Astrocyte (in vitro differentiated cells and primary cell): ENCODE data around the gene DMWD. TPM values are rescaled to one million over a fixed set of nuclear protein-coding genes. Genes with fewer than 3 reads are reported as not detected.

Source experiments
- DNase-seq: peaks from one replicate; pipeline ENCODE4 v3.0.0-alpha.2; 2010; ENCODE audit warnings: low read depth
- FAIRE-seq: peaks from 2 replicates; lab custom pipeline; 2011; peaks lifted over from hg19 to GRCh38; lab: Jason Lieb, UNC
- H2AFZ ChIP-seq: 2 replicates; pipeline ENCODE4 v1.6.0; 2012; ENCODE audit warnings: low read depth, low read length, inconsistent platforms
- H3K27ac ChIP-seq: 2 replicates; pipeline ENCODE4 v1.5.1; 2011; ENCODE audit warnings: low read depth, low read length, inconsistent platforms
- H3K27me3 ChIP-seq: 2 replicates; pipeline ENCODE4 v1.6.0; 2011; ENCODE audit warnings: low read length, inconsistent platforms; ENCODE audit not compliant: insufficient read depth
- H3K36me3 ChIP-seq: 2 replicates; pipeline ENCODE4 v1.5.1; 2011; ENCODE audit warnings: low read length, inconsistent platforms; ENCODE audit not compliant: insufficient read depth
- H3K4me1 ChIP-seq: 2 replicates; pipeline ENCODE4 v1.5.1; 2011; ENCODE audit warnings: low read length, inconsistent platforms; ENCODE audit not compliant: insufficient read depth
- H3K4me2 ChIP-seq: 2 replicates; pipeline ENCODE4 v1.6.0; 2012; ENCODE audit warnings: low read length, inconsistent platforms
- H3K4me3 ChIP-seq: 2 replicates; pipeline ENCODE4 v1.5.1; 2011; ENCODE audit warnings: low read depth, mild to moderate bottlenecking, low read length, inconsistent platforms; ENCODE audit not compliant: insufficient read depth
- H3K79me2 ChIP-seq: 2 replicates; pipeline ENCODE4 v1.6.0; 2012; ENCODE audit warnings: mild to moderate bottlenecking, low read length, inconsistent platforms; ENCODE audit not compliant: insufficient read depth
- H3K9ac ChIP-seq: 2 replicates; pipeline ENCODE4 v1.6.0; 2012; ENCODE audit warnings: mild to moderate bottlenecking, low read length, inconsistent platforms
- H3K9me3 ChIP-seq: 2 replicates; pipeline ENCODE4 v1.5.1; 2012; ENCODE audit warnings: low read depth, mild to moderate bottlenecking, low read length, inconsistent platforms; ENCODE audit not compliant: insufficient read depth
- H4K20me1 ChIP-seq: 2 replicates; pipeline ENCODE4 v1.6.0; 2012; ENCODE audit warnings: low read length, inconsistent platforms; ENCODE audit not compliant: insufficient read depth
- H3K27ac Mint-ChIP-seq: one replicate; pipeline ENCODE4 v1.8.0; 2021; ENCODE audit warnings: mild to moderate bottlenecking, mixed read lengths; ENCODE audit not compliant: unreplicated experiment
- H3K27me3 Mint-ChIP-seq: one replicate; pipeline ENCODE4 v1.8.0; 2021; ENCODE audit warnings: low read depth, mixed read lengths; ENCODE audit not compliant: unreplicated experiment
- H3K36me3 Mint-ChIP-seq: one replicate; pipeline ENCODE4 v1.8.0; 2021; ENCODE audit warnings: low read depth, mixed read lengths; ENCODE audit not compliant: unreplicated experiment
- H3K4me1 Mint-ChIP-seq: one replicate; pipeline ENCODE4 v1.8.0; 2021; ENCODE audit warnings: low read depth, mixed read lengths; ENCODE audit not compliant: unreplicated experiment
- H3K4me3 Mint-ChIP-seq: one replicate; pipeline ENCODE4 v1.8.0; 2021; ENCODE audit warnings: mild to moderate bottlenecking, moderate library complexity, mixed read lengths; ENCODE audit not compliant: unreplicated experiment
- H3K9me3 Mint-ChIP-seq: one replicate; pipeline ENCODE4 v1.8.0; 2021; ENCODE audit warnings: mild to moderate bottlenecking, mixed read lengths; ENCODE audit not compliant: unreplicated experiment
- EZH2 ChIP-seq: IDR thresholded peaks from 2 replicates; pipeline ENCODE4 v1.6.1; 2012; ENCODE audit warnings: mild to moderate bottlenecking, low read length, inconsistent platforms; ENCODE audit not compliant: insufficient read depth
- total RNA-seq: library from RNA; stranded (reverse); gene quantifications from 2 replicates; pipeline ENCODE4 v1.2.1, GENCODE V29; 2021
- TF ChIP-seq, protein P1 (sequence below): IDR thresholded peaks from 2 replicates; pipeline ENCODE4 v1.5.1; 2011; ENCODE audit warnings: low read depth, mild to moderate bottlenecking, inconsistent platforms, low read length, moderate library complexity; ENCODE audit not compliant: insufficient read depth

DMWD gene
- total RNA-seq, 1 donor from 2014 or later: 69.0 TPM

DNA sequence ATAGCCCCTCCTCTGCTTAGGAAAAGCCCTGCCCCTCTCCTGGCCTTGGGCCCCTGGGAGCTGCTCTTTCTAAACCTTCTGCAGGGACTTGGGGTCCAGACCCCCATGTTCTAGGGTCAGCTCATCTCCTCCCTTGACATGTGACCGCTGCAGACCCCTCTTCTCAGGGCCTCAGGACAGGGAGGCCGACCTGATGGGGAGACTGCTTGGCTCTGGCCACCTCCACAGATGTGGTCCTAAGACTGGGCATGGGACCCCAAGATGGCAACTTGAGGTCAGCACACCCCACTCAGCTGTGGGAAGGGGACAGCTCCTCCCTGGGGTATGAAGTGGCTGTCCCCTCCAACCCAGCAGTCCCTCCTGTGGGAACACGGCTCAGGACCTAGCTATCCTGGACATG, 19.7 kb downstream of the DMWD start:
- H3K9me3 Mint-ChIP-seq: peaks cover under 1% of the 10 kb centered on the region
- peaks cover 9% of the 10 kb centered on the region for H3K4me1 Mint-ChIP-seq
- Histone ChIP-seq H3K4me3 (no peak overlapping the region), H3K4me2 (no peak overlapping the region), H3K36me3 (peaks cover 14% of the 10 kb centered on the region), H3K27me3 (no peaks in the 10 kb centered on the region), H3K9ac (no peak overlapping the region), H4K20me1 (peaks cover 38% of the 10 kb centered on the region), H3K79me2 (no peaks in the 10 kb centered on the region), H3K4me1 (peaks cover 10% of the 10 kb centered on the region), H3K9me3 (no peaks in the 10 kb centered on the region), H2AFZ (no peak overlapping the region), H3K27ac (no peak overlapping the region)
- FAIRE-seq (no peak), DNase-seq (no peak)
- H3K27me3 Mint-ChIP-seq: no peaks in the 10 kb centered on the region
- no peak overlapping the region for H3K4me3 Mint-ChIP-seq
- H3K27ac Mint-ChIP-seq: peak overlapping the region; percentile 58
- no peak for TF ChIP-seq EZH2
- H3K36me3 Mint-ChIP-seq: peaks cover 11% of the 10 kb centered on the region

DNA sequence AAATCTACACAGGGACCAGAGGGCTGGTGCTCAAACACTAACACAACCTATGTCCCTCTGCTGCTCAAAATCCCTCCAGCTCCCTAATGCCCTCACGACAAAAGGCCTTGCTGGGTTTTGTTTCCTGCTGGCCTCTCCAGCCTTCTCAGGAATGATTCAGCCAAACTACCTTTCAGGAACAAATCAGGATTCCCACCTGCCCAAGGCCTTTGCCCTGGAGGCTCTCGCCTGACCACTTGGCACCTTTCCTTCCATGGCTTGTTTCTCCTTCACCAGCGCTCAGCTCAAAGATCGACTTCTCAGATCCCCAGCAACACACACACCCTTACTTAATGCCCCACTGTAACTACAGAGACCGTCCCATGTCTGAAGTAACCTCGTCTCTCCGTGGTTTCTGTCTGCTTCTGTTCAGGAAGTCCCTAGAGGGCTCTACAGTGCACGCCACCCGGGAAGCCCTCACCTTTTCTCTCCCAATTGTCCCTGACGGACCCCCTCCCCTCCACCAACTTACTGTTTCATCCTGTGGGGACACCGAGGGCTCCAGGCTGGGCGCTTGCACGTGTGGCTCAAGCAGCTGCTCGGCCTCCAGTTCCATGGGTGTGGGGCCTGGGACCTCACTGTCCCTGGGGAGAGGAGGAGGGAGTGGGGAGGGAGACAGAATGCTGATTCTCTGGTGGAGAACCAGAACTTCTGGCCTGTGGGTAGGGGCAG, 20.4 kb downstream of the DMWD start:
- H3K27ac Mint-ChIP-seq: peak overlapping the region; percentile 7
- FAIRE-seq (no peak), DNase-seq (no peak)
- Histone ChIP-seq H3K27ac (no peak overlapping the region), H3K27me3 (no peaks in the 10 kb centered on the region), H2AFZ (no peak overlapping the region), H3K4me1 (peaks cover 11% of the 10 kb centered on the region), H3K9ac (no peak overlapping the region), H3K36me3 (peaks cover 14% of the 10 kb centered on the region), H3K79me2 (no peaks in the 10 kb centered on the region), H3K4me3 (no peak overlapping the region), H4K20me1 (peaks cover 35% of the 10 kb centered on the region), H3K4me2 (no peak overlapping the region), H3K9me3 (no peaks in the 10 kb centered on the region)
- peak overlapping the region; percentile 17 for H3K4me3 Mint-ChIP-seq
- peaks cover 9% of the 10 kb centered on the region for H3K4me1 Mint-ChIP-seq
- peaks cover 8% of the 10 kb centered on the region for H3K36me3 Mint-ChIP-seq
- no peaks in the 10 kb centered on the region for H3K9me3 Mint-ChIP-seq
- H3K27me3 Mint-ChIP-seq: no peaks in the 10 kb centered on the region
- TF ChIP-seq, protein P1, sequence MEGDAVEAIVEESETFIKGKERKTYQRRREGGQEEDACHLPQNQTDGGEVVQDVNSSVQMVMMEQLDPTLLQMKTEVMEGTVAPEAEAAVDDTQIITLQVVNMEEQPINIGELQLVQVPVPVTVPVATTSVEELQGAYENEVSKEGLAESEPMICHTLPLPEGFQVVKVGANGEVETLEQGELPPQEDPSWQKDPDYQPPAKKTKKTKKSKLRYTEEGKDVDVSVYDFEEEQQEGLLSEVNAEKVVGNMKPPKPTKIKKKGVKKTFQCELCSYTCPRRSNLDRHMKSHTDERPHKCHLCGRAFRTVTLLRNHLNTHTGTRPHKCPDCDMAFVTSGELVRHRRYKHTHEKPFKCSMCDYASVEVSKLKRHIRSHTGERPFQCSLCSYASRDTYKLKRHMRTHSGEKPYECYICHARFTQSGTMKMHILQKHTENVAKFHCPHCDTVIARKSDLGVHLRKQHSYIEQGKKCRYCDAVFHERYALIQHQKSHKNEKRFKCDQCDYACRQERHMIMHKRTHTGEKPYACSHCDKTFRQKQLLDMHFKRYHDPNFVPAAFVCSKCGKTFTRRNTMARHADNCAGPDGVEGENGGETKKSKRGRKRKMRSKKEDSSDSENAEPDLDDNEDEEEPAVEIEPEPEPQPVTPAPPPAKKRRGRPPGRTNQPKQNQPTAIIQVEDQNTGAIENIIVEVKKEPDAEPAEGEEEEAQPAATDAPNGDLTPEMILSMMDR: no peak

DNA sequence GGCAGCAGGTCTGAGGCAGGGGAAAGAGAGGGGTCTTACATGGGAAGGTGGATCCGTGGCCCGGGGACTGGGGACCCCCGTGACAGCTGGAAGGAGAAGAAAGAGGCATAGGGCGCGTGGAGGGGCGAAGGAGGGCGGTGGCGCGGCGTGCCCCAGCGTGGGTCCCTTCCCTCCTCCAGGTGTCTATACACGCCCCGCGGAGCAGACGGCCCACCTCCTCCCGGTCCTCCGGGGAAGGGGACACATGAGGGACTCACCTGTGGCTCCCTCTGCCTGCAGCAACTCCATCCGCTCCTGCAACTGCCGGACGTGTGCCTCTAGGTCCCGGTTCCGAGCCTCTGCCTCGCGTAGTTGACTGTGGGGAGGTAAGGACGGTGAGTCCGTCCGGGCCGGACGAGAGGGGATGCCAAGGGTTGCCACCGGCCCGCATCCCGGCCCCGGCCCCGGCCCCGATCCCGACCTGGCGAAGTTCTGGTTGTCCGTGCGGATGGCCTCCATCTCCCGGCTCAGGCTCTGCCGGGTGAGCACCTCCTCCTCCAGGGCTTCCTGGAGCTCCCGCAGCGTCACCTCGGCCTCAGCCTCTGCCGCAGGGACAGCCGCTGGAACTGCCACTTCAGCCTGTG, 21.2 kb downstream of the DMWD start:
- H3K36me3 Mint-ChIP-seq: peaks cover 6% of the 10 kb centered on the region
- H3K9me3 ChIP-seq: no peaks in the 10 kb centered on the region
- peaks cover 10% of the 10 kb centered on the region for H3K36me3 ChIP-seq
- H4K20me1 ChIP-seq: peaks cover 28% of the 10 kb centered on the region
- H3K27me3 ChIP-seq: no peaks in the 10 kb centered on the region
- no peaks in the 10 kb centered on the region for H3K27me3 Mint-ChIP-seq
- H3K4me2 ChIP-seq: peak overlapping the region; percentile 100
- no peak overlapping the region for H3K9ac ChIP-seq
- DNase-seq: no peak
- no peak overlapping the region for H3K27ac ChIP-seq
- peak overlapping the region; percentile 72 for H3K27ac Mint-ChIP-seq
- no peaks in the 10 kb centered on the region for H3K9me3 Mint-ChIP-seq
- no peak overlapping the region for H2AFZ ChIP-seq
- FAIRE-seq: no peak
- no peak overlapping the region for H3K4me3 ChIP-seq
- H3K79me2 ChIP-seq: peaks cover 4% of the 10 kb centered on the region
- H3K4me1 Mint-ChIP-seq: peaks cover 9% of the 10 kb centered on the region
- TF ChIP-seq EZH2: no peak
- TF ChIP-seq, protein P1: no peak
- peak overlapping the region; percentile 79 for H3K4me3 Mint-ChIP-seq
- peaks cover 20% of the 10 kb centered on the region for H3K4me1 ChIP-seq
